Endodermal cell (in vitro differentiated cells): Measurements from ENCODE around the gene EXOC7. TPM values are rescaled to one million over a fixed set of nuclear protein-coding genes. Genes with fewer than 3 reads are reported as not detected.

Source experiments
- DNase-seq: peaks from one replicate; pipeline ENCODE4 v3.0.0-alpha.2; 2017
- H3K27ac ChIP-seq: 2 replicates; pipeline ENCODE4 v1.5.1; 2013; ENCODE audit warnings: mild to moderate bottlenecking, low read depth, low read length, moderate library complexity
- H3K27me3 ChIP-seq: 2 replicates; pipeline ENCODE4 v1.6.1; 2013; ENCODE audit warnings: mild to moderate bottlenecking, low read length, moderate library complexity; ENCODE audit not compliant: insufficient read depth, control insufficient read depth, poor library complexity, severe bottlenecking
- H3K36me3 ChIP-seq: 2 replicates; pipeline ENCODE4 v1.7.0; 2013; ENCODE audit warnings: mild to moderate bottlenecking, low read length, moderate library complexity; ENCODE audit not compliant: control insufficient read depth, insufficient read depth
- H3K4me1 ChIP-seq: one replicate; pipeline ENCODE4 v1.7.0; 2013; ENCODE audit warnings: low read length; ENCODE audit not compliant: control insufficient read depth, insufficient read depth
- H3K4me3 ChIP-seq: 2 replicates; pipeline ENCODE4 v1.5.1; 2013; ENCODE audit warnings: mild to moderate bottlenecking, low read length, moderate library complexity
- H3K9ac ChIP-seq: 2 replicates; pipeline ENCODE4 v1.6.1; 2013; ENCODE audit warnings: mild to moderate bottlenecking, low read length, moderate library complexity; ENCODE audit not compliant: poor library complexity, severe bottlenecking; ENCODE audit errors: extremely low read depth
- H3K9me3 ChIP-seq: 2 replicates; pipeline ENCODE4 v1.6.1; 2013; ENCODE audit warnings: mild to moderate bottlenecking, low read length, moderate library complexity; ENCODE audit not compliant: control insufficient read depth
- H3K27ac Mint-ChIP-seq: 2 replicates; pipeline ENCODE4 v1.8.0; 2020; ENCODE audit warnings: mixed read lengths
- H3K27me3 Mint-ChIP-seq: 2 replicates; pipeline ENCODE4 v1.8.0; 2021; ENCODE audit warnings: mild to moderate bottlenecking, mixed read lengths; ENCODE audit not compliant: insufficient read depth
- H3K36me3 Mint-ChIP-seq: 2 replicates; pipeline ENCODE4 v1.8.0; 2020; ENCODE audit warnings: low read depth, mixed read lengths
- H3K4me1 Mint-ChIP-seq: 2 replicates; pipeline ENCODE4 v1.8.0; 2020; ENCODE audit warnings: mixed read lengths
- H3K4me3 Mint-ChIP-seq: 2 replicates; pipeline ENCODE4 v1.8.0; 2020; ENCODE audit warnings: mild to moderate bottlenecking, moderate library complexity, mixed read lengths
- H3K9me3 Mint-ChIP-seq: 2 replicates; pipeline ENCODE4 v1.8.0; 2020; ENCODE audit warnings: mild to moderate bottlenecking, mixed read lengths
- CTCF ChIP-seq: fragments of 200-600 bp; sonication (generic); conservative IDR thresholded peaks from 2 replicates; pipeline ENCODE4 v1.5.0; 2021; ENCODE audit warnings: antibody characterized with exemption, mild to moderate bottlenecking
- WGBS, 2 experiments: methylation state at CpG; one replicate each; pipeline versions ENCODE4 v1.1.5 to v1.1.7; 2013; ENCODE audit warnings: missing lambda C conversion rate in 2 of 2, mixed read lengths in 1 of 2; ENCODE audit not compliant: insufficient coverage in 1 of 2, insufficient read length in 1 of 2; 5-methylcytosine and 5-hydroxymethylcytosine counted together
- total RNA-seq, 2 donors: library from RNA; stranded (reverse); fragmentation: NEBNext Ultra II Directional in 1 of 2; extraction: Animal tissue kit (Norgen Biotek cat#: 25700) in 1 of 2; gene quantifications; 2 replicates in 1 of 2; 3 replicates in 1 of 2; pipeline ENCODE4 v1.2.1, GENCODE V29; 2021

EXOC7 gene
- total RNA-seq, 2 donors from 2014 or later: 159 to 187 TPM

GRCh38 chr17:76056882-76057281, 46.7 kb downstream of the EXOC7 start:
- Histone ChIP-seq H3K9me3 (no peaks in the 10 kb centered on the region), H3K4me1 (no peaks in the 10 kb centered on the region), H3K4me3 (no peak overlapping the region), H3K27me3 (no peaks in the 10 kb centered on the region), H3K9ac (no peak overlapping the region), H3K27ac (no peak overlapping the region), H3K36me3 (peaks cover 89% of the 10 kb centered on the region)
- H3K27ac Mint-ChIP-seq: no peak overlapping the region
- no peaks in the 10 kb centered on the region for H3K4me1 Mint-ChIP-seq
- peaks cover 68% of the 10 kb centered on the region for H3K36me3 Mint-ChIP-seq
- TF ChIP-seq CTCF: no peak
- H3K4me3 Mint-ChIP-seq: no peak overlapping the region
- no peaks in the 10 kb centered on the region for H3K9me3 Mint-ChIP-seq
- WGBS, 2 experiments: 96 to 100% methylated on average over 3 of the region's 3 CpGs
- no peak for DNase-seq
- no peaks in the 10 kb centered on the region for H3K27me3 Mint-ChIP-seq

GRCh38 chr17:76054112-76054476, 49.5 kb downstream of the EXOC7 start:
- H3K9me3 Mint-ChIP-seq: no peaks in the 10 kb centered on the region
- no peak for DNase-seq
- H3K4me1 ChIP-seq: no peaks in the 10 kb centered on the region
- peaks cover 88% of the 10 kb centered on the region for H3K36me3 ChIP-seq
- no peak overlapping the region for H3K4me3 Mint-ChIP-seq
- no peak overlapping the region for H3K4me3 ChIP-seq
- H3K4me1 Mint-ChIP-seq: no peaks in the 10 kb centered on the region
- H3K36me3 Mint-ChIP-seq: peaks cover 67% of the 10 kb centered on the region
- H3K27ac ChIP-seq: no peak overlapping the region
- 100% methylated on average over 3 to 4 of the region's 4 CpGs for WGBS, 2 experiments
- no peak overlapping the region for H3K9ac ChIP-seq
- no peaks in the 10 kb centered on the region for H3K9me3 ChIP-seq
- H3K27me3 ChIP-seq: no peaks in the 10 kb centered on the region
- H3K27ac Mint-ChIP-seq: peak overlapping the region; percentile 35
- TF ChIP-seq CTCF: no peak
- H3K27me3 Mint-ChIP-seq: no peaks in the 10 kb centered on the region

- no peak for TF ChIP-seq CTCF
- Mint-ChIP-seq H3K27me3 (no peaks in the 10 kb centered on the region), H3K9me3 (no peaks in the 10 kb centered on the region), H3K36me3 (peaks cover 67% of the 10 kb centered on the region), H3K4me3 (no peak overlapping the region), H3K4me1 (no peaks in the 10 kb centered on the region), H3K27ac (peak overlapping the region; percentile 35)
- Histone ChIP-seq H3K4me3 (no peak overlapping the region), H3K27ac (no peak overlapping the region), H3K36me3 (peaks cover 88% of the 10 kb centered on the region), H3K27me3 (no peaks in the 10 kb centered on the region), H3K4me1 (no peaks in the 10 kb centered on the region), H3K9me3 (no peaks in the 10 kb centered on the region), H3K9ac (no peak overlapping the region)
- no peak for DNase-seq
- 97 to 99% methylated on average over 15 to 17 of the region's 17 CpGs for WGBS, 2 experiments
Observed at GRCh38 chr17:76053246-76054111, 50.1 kb downstream of the EXOC7 start.
